H7 (cell line): ENCODE measurements around the gene THBS2. TPM values are rescaled to one million over a fixed set of nuclear protein-coding genes. Genes with fewer than 3 reads are reported as not detected.

Experiments used
- DNase-seq: peaks from one replicate; pipeline ENCODE4 v3.0.0; 2012
- H3K27me3 ChIP-seq: 2 replicates; pipeline ENCODE4 v1.6.0; 2011; ENCODE audit warnings: mild to moderate bottlenecking, low read length; ENCODE audit not compliant: control insufficient read depth, insufficient read depth
- H3K36me3 ChIP-seq: replicated peaks from 2 replicates; pipeline ENCODE4 v1.5.1; 2011; ENCODE audit warnings: low read length; ENCODE audit not compliant: control insufficient read depth, insufficient read depth
- H3K4me3 ChIP-seq: 2 replicates; pipeline ENCODE4 v1.5.1; 2011; ENCODE audit warnings: low read depth, mild to moderate bottlenecking, control low read depth, low read length, moderate library complexity; ENCODE audit not compliant: insufficient read depth
- total RNA-seq: library from RNA; depleted of rRNA; stranded (reverse); fragments of >200 nt; shearing (Covaris generic); gene quantifications from 2 replicates; pipeline ENCODE4 v1.2.3, GENCODE V29; 2014

Gene THBS2
- total RNA-seq, 1 experiment from 2014 or later: 13.3 TPM

DNA sequence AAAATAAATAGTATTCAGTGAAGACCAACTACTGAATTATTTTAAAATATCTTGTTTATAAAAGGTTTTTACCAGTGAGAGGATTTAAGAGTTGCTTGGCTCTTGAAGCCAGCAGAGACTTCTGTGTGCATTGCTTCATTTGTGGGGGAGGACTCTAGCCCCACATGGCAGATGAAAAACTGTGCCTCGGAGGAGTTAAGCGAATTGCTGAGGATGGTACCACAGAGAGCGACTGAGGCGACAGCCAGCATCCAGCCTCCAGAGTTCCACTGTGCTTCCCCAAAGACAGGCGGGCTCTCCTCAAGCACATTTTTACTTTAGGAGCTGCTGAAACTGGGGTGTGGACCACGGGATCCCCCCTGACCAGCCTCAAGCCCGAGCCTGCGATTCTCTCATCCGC, 80.7 kb downstream of the THBS2 start:
- Histone ChIP-seq H3K27me3 (no peaks in the 10 kb centered on the region), H3K36me3 (no peaks in the 10 kb centered on the region), H3K4me3 (no peak overlapping the region)
- DNase-seq: peak; percentile 33

DNA sequence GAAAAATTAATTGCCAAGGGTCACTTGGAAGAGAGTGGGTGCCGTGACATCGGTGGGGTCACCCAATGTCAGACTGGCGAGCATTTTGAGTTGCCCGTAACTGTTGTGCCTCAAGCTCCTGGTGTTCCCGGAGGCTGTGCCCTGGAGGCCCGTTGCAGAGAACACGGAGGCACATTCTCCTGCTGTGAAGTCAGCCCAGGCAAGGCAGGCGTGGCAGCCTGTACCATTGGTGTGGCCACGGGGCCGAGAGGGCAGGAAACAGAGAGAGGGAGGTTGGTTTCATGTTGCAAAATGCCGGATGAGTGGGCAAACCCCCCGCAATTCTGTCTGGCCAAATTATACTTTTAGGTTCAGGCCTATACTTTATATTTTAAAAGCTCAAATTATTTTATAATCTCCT, 81.2 kb downstream of the THBS2 start:
- DNase-seq: no peak
- H3K36me3 ChIP-seq: no peaks in the 10 kb centered on the region
- H3K4me3 ChIP-seq: no peak overlapping the region
- no peaks in the 10 kb centered on the region for H3K27me3 ChIP-seq

DNA sequence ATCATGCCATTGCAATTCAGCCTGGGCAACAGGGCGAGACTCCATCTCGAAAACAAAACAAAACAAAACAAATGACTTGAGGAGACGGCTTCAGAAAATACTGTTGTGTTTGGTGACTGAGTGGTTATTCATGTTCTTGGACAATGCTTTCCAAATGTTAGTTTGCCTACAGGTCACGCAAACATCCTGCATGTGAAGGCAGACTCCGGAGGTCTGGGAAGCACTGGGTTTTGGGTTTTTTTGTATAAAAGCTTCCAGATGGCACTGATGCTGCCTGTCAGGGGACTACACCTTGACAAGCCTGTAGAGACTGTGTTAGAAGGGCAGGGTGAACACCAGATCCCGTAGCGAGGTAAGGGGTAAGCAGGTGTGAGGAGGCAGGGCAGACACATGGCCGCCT, 81.7 kb downstream of the THBS2 start:
- H3K4me3 ChIP-seq: no peak overlapping the region
- no peaks in the 10 kb centered on the region for H3K27me3 ChIP-seq
- H3K36me3 ChIP-seq: no peaks in the 10 kb centered on the region
- no peak for DNase-seq

DNA sequence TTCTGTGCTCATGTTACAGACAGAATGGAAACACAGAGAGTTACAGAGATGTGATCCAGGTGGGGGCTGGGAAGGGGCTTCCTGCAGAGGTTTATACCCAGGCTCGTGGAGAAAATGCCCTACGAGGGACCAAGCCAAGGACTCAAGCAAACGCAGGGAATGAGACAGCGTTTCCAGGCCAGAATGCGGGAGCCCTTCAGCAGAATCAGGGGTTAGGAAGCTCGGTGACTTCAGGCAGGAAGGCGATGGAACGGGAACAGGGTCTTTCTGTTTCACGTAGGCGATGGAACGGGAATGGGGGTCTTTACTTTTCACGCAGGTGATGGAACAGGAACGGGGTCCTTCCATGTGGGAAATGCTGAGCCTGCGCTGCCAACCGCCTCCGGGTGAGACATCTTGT, 82.6 kb downstream of the THBS2 start:
- Histone ChIP-seq H3K36me3 (no peaks in the 10 kb centered on the region), H3K27me3 (no peaks in the 10 kb centered on the region), H3K4me3 (no peak overlapping the region)
- DNase-seq: no peak

- Histone ChIP-seq H3K27me3 (no peaks in the 10 kb centered on the region), H3K36me3 (no peaks in the 10 kb centered on the region), H3K4me3 (no peak overlapping the region)
- no peak for DNase-seq
Measured at GRCh38 chr6:169170583-169170955, 83.1 kb downstream of the THBS2 start.

DNA sequence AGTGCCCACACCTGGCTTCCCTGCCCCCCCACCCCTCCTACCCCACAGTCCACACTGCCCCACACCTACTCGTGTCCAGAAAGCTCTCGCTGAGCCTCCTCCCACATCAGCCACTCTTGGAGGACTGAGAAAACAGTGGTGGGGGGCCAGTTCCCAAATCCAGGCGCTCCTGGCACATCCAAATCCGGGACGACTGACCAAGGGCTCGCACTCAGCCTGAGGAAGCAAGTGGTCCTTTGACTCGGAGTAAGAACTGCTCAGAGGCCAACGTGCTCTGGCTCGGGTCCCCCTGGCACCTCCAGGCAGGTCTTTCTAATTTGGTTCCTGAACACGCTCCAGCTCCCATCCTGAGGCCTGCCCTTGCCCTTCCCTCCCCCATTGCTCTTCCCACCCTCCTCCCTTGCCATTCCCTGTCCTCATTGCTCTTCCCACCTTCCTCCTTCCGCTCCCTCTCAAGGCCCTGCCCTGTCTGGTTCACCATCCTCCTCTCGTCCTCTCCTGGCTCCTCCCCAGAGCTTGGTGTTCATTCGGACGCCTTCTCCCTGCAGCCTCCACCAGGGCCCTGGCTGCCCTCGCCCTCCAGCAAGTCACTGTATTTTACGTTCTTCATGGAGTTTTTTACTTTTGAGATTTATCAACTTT, 83.6 kb downstream of the THBS2 start:
- Histone ChIP-seq H3K4me3 (no peak overlapping the region), H3K27me3 (no peaks in the 10 kb centered on the region), H3K36me3 (no peaks in the 10 kb centered on the region)
- peak; percentile 31 for DNase-seq

DNA sequence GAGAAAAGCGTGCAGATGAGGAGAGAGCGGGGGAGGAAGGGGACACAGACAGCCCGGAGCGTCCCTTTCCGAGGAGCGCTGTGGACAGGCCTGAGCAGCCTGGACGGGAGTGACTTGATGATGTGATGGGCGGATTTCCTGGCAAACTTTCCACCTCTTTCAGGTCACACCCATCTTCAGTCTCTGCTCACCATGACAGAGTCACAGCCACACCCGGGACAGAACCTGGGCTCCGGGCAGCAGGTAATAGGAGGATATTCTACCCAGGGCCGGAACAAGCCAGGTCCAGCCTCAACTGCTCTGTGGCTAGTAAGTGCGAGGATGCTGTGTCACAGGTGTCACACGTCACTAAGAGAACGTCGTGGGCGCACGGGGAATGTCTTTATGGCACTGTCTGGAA, 84.3 kb downstream of the THBS2 start:
- DNase-seq: peak; percentile 49
- Histone ChIP-seq H3K27me3 (no peaks in the 10 kb centered on the region), H3K36me3 (no peaks in the 10 kb centered on the region), H3K4me3 (no peak overlapping the region)

GRCh38 chr6:169168706-169169105, 84.9 kb downstream of the THBS2 start:
- no peak overlapping the region for H3K4me3 ChIP-seq
- no peaks in the 10 kb centered on the region for H3K36me3 ChIP-seq
- H3K27me3 ChIP-seq: no peaks in the 10 kb centered on the region
- peak; percentile 45 for DNase-seq

DNA sequence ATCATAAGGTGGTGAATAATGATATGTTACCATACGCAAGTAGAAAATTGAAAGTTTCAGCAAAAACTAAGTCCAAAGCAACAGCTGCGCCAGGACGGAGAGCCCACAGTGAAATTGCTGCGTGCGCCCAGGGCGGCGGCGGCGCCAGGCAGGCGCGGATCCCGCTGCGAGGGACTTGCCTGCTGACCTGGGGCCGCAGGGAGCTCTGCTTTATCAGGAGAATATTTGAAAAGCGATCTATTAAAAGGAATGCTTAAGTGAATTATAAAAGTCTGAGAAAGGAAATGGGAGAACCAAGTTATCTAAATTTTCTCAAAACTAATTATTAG, 85.4 kb downstream of the THBS2 start:
- DNase-seq: peak; percentile 35
- no peaks in the 10 kb centered on the region for H3K36me3 ChIP-seq
- no peak overlapping the region for H3K4me3 ChIP-seq

GRCh38 chr6:169167581-169168301, 85.9 kb downstream of the THBS2 start:
- DNase-seq: peak; percentile 47
- H3K36me3 ChIP-seq: no peaks in the 10 kb centered on the region
- H3K27me3 ChIP-seq: no peaks in the 10 kb centered on the region
- H3K4me3 ChIP-seq: no peak overlapping the region

More for the DNA sequence above, 85.4 kb downstream of the THBS2 start:
- H3K27me3 ChIP-seq: no peaks in the 10 kb centered on the region

- Histone ChIP-seq H3K27me3 (no peaks in the 10 kb centered on the region), H3K4me3 (no peak overlapping the region), H3K36me3 (no peaks in the 10 kb centered on the region)
- DNase-seq: peak; percentile 55
Measured at GRCh38 chr6:169166896-169167580, 86.6 kb downstream of the THBS2 start.
